KG1 (cell line): ENCODE data around the gene SMIM9.

ENCODE experiments used
- DNase-seq: peaks from one replicate; lab custom pipeline; 2025; lab: John Stamatoyannopoulos, UW

SMIM9 gene

GRCh38 chrX:154815274-154815818 is 19.1 kb downstream of the SMIM9 start:
- DNase-seq, result no peak

- DNase-seq, result no peak
These were observed 20.7 kb downstream of the SMIM9 start for GRCh38 chrX:154813801-154814200.

GRCh38 chrX:154812341-154813101 is 21.9 kb downstream of the SMIM9 start:
- no peak for DNase-seq

GRCh38 chrX:154809939-154810665 is 24.4 kb downstream of the SMIM9 start:
- DNase-seq, result no peak

GRCh38 chrX:154806837-154807501 is 27.5 kb downstream of the SMIM9 start:
- no peak for DNase-seq

GRCh38 chrX:154805696-154806091 is 28.8 kb downstream of the SMIM9 start:
- no peak for DNase-seq

- peak; percentile 13 for DNase-seq
These were observed 29.3 kb downstream of the SMIM9 start, which contains the start of gene MPP1 for GRCh38 chrX:154804957-154805695. Gene MPP1, minus strand, starts transcription at chrX:154805485. Its CDS starts 112 bp downstream, at chrX:154805373.

- no peak for DNase-seq
These were observed 30.1 kb downstream of the SMIM9 start for GRCh38 chrX:154804261-154804956.

- no peak for DNase-seq
These were observed 31.5 kb downstream of the SMIM9 start for GRCh38 chrX:154802947-154803346.

- no peak for DNase-seq
These were observed 33.8 kb downstream of the SMIM9 start for GRCh38 chrX:154800478-154801210.

- no peak for DNase-seq
These were observed 34.7 kb downstream of the SMIM9 start for GRCh38 chrX:154799556-154800348.

- no peak for DNase-seq
These were observed 37.5 kb downstream of the SMIM9 start for GRCh38 chrX:154797006-154797405.

GRCh38 chrX:154795016-154795415 is 39.4 kb downstream of the SMIM9 start:
- no peak for DNase-seq

- DNase-seq, result no peak
These were observed 41.2 kb downstream of the SMIM9 start for GRCh38 chrX:154793084-154793795.

GRCh38 chrX:154791939-154792338 is 42.5 kb downstream of the SMIM9 start:
- no peak for DNase-seq

- DNase-seq, result no peak
These were observed 43.0 kb downstream of the SMIM9 start for GRCh38 chrX:154791467-154791866.

GRCh38 chrX:154785716-154786115 is 48.7 kb downstream of the SMIM9 start:
- DNase-seq, result no peak

- no peak for DNase-seq
These were observed 50.1 kb downstream of the SMIM9 start for GRCh38 chrX:154784149-154784995.
